H1 (cell line): Measurements from ENCODE around the gene LRRC63. TPM values are rescaled to one million over a fixed set of nuclear protein-coding genes. Genes with fewer than 3 reads are reported as not detected.

ENCODE experiments used
- KDM4A ChIP-seq: IDR thresholded peaks from one replicate; pipeline ENCODE4 v1.7.1; 2012; ENCODE audit warnings: low read depth, mild to moderate bottlenecking, moderate library complexity, low read length, inconsistent platforms; ENCODE audit not compliant: severe bottlenecking
- RXRA ChIP-seq: IDR thresholded peaks from 2 replicates; pipeline ENCODE4 v1.6.1; 2011; ENCODE audit warnings: low read depth, mild to moderate bottlenecking, low read length, moderate library complexity; ENCODE audit not compliant: insufficient read depth
- SUZ12 ChIP-seq: fragments of 200-600 bp; sonication (generic); IDR thresholded peaks from 2 replicates; pipeline ENCODE4 v1.6.1; 2012; ENCODE audit warnings: mild to moderate bottlenecking, inconsistent platforms, low read length, moderate library complexity, mixed read lengths
- polyA plus RNA-seq, 7 experiments: library from polyadenylated mRNA; depleted of rRNA in 3 of 7; stranded (reverse) in 5 of 7; unstranded in 2 of 7; fragments of >200 nt in 5 of 7; fragments of 200-250 nt in 2 of 7; gene quantifications; 1 replicate in 5 of 7; 2 replicates in 1 of 7; 4 replicates in 1 of 7; pipeline versions ENCODE4 v1.2.1 to v1.2.3, GENCODE V29; 2011 to 2013; ENCODE audit warnings: missing spikeins in 2 of 7, mixed read lengths in 2 of 7
- total RNA-seq: library from RNA; stranded (reverse); fragmentation: NEBNext Ultra II Directional; extraction: Animal tissue kit (Norgen Biotek cat#: 25700); gene quantifications from 2 replicates; pipeline ENCODE4 v1.2.1, GENCODE V29; 2021
- TF ChIP-seq, protein P1 (sequence below): IDR thresholded peaks from 2 replicates; pipeline ENCODE4 v1.6.1; 2011; ENCODE audit warnings: low read length, improper control_type of control experiment

The LRRC63 gene
- total and polyA plus RNA-seq, 2 of the 8 experiments (the other 6 are each of a cell fraction or from before 2014, with no cell fraction given), result not detected

DNA sequence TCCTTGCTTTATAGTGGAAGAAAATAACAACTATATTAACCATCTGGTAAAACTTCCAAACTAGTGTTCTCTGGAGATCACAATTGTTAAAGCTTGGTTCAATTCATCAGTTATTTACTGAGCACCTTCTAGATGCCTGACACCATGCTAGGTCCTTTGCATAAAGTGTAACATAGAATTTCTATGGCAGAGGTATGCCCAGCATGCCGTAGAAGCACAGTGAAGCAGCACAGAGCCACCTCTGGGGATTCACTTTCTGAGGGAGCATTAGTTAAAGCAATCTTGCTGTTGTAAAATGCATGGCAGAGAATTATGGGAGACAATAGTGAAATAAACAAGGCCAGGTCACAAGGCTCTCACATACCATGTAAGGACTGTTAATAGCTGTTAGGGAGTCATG, 75.2 kb downstream of the LRRC63 start (continued):
- TF ChIP-seq, protein P1, sequence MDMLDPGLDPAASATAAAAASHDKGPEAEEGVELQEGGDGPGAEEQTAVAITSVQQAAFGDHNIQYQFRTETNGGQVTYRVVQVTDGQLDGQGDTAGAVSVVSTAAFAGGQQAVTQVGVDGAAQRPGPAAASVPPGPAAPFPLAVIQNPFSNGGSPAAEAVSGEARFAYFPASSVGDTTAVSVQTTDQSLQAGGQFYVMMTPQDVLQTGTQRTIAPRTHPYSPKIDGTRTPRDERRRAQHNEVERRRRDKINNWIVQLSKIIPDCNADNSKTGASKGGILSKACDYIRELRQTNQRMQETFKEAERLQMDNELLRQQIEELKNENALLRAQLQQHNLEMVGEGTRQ, result no peak
- TF ChIP-seq KDM4A (no peak), SUZ12 (no peak), RXRA (no peak)
